Thymus (tissue), 11 donors: ENCODE data around the gene NFIB. TPM values are rescaled to one million over a fixed set of nuclear protein-coding genes. Genes with fewer than 3 reads are reported as not detected.

Experiments
- DNase-seq, 9 donors: peaks; one replicate each; pipeline ENCODE4 v3.0.0-alpha.2; 2013; ENCODE audit warnings: low spot score in 9 of 9, low read depth in 6 of 9, missing footprints in 1 of 9
- H3K27ac ChIP-seq, 2 donors: one replicate each; pipeline ENCODE4 v1.5.1; 2013; ENCODE audit warnings: control low read depth in 1 of 2, low read depth in 1 of 2, low read length in 1 of 2, mild to moderate bottlenecking in 1 of 2, moderate library complexity in 1 of 2
- H3K27me3 ChIP-seq, 2 donors: one replicate each; pipeline ENCODE4 v1.5.1; 2013; ENCODE audit warnings: low read length in 1 of 2; ENCODE audit not compliant: control insufficient read depth in 2 of 2, insufficient read depth in 1 of 2
- H3K36me3 ChIP-seq, 2 donors: one replicate each; pipeline ENCODE4 v1.5.1; 2013; ENCODE audit warnings: low read length in 1 of 2, mild to moderate bottlenecking in 1 of 2, moderate library complexity in 1 of 2; ENCODE audit not compliant: control insufficient read depth in 2 of 2, insufficient read depth in 2 of 2
- H3K4me1 ChIP-seq, 2 donors: one replicate each; pipeline ENCODE4 v1.5.1; 2013; ENCODE audit warnings: low read length in 2 of 2; ENCODE audit not compliant: control insufficient read depth in 2 of 2, insufficient read depth in 2 of 2
- H3K4me3 ChIP-seq, 2 donors: one replicate each; pipeline ENCODE4 v1.5.1; 2013; ENCODE audit warnings: low read length in 2 of 2, control low read depth in 1 of 2, mild to moderate bottlenecking in 1 of 2
- H3K9me3 ChIP-seq, 2 donors: one replicate each; pipeline ENCODE4 v1.5.1; 2013; ENCODE audit warnings: low read length in 1 of 2, mild to moderate bottlenecking in 1 of 2; ENCODE audit not compliant: control insufficient read depth in 2 of 2, insufficient read depth in 1 of 2
- WGBS: extraction: QIAGEN DNeasy Blood & Tissue Kit; methylation state at CpG from one replicate; pipeline ENCODE4 v1.1.7; 2013; 5-methylcytosine and 5-hydroxymethylcytosine counted together
- polyA plus RNA-seq: library from polyadenylated mRNA; stranded (reverse); fragments of 200-250 nt; gene quantifications from one replicate; pipeline ENCODE4 v1.2.3, GENCODE V29; 2013
- total RNA-seq: library from RNA; stranded (reverse); fragments of 120-200 nt; gene quantifications from one replicate; pipeline ENCODE4 v1.2.4, GENCODE V29; 2013
- donor health status: healthy.

The NFIB gene
- total and polyA plus RNA-seq, 2 donors: 10.3 to 12.4 TPM

DNA sequence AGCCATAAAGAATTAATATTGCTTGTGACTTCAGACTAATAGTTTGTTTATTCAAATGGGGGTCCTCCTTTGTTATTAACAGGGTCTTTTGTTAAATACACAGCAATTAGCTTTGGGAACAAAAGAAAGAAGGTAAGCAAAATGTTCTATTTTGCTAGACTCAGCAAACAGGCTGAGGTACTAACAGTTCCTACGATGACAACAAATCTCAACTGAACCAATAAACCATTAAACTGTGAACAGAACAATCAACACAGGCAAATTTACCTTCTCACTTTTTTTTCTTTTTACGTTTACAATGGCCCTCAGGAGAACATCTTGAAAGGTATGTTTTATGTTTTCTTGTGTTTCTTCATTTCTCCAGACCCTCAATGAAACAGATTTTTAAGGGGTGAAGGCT, 207.2 kb downstream of the NFIB start:
- Histone ChIP-seq H3K27ac (no peak overlapping the region), H3K27me3 (no peaks in the 10 kb centered on the region), H3K9me3 (no peaks in the 10 kb centered on the region), H3K4me1 (no peaks in the 10 kb centered on the region), H3K4me3 (no peak overlapping the region), H3K36me3 (no peaks in the 10 kb centered on the region)
- WGBS: 87% methylated on average over 2 of the region's 2 CpGs
- DNase-seq: no peak

DNA sequence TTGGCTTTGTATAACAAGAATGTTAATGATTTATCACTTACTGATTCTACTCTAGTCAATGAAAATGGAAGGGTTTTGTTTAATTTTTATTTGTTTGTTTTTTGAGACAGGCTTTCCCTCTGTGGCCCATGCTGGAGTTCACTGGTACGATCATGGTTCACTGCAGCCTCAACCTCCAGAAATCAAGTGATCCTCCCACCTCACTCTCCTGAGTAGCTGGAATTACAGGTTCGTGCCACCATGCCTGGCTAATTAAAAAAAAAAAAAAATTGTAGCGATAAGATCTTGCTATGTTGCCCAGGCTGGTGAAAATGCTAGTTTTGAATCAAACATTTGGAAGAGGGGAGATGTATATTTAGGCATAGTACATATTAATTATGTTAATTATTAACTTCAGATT, 209.4 kb downstream of the NFIB start:
- Histone ChIP-seq H3K36me3 (no peaks in the 10 kb centered on the region), H3K9me3 (no peaks in the 10 kb centered on the region), H3K27me3 (no peaks in the 10 kb centered on the region), H3K4me3 (no peak overlapping the region), H3K27ac (no peak overlapping the region), H3K4me1 (no peaks in the 10 kb centered on the region)
- WGBS: 95% methylated on average over 3 of the region's 3 CpGs
- no peak for DNase-seq

- no peak overlapping the region for H3K27ac ChIP-seq
- no peaks in the 10 kb centered on the region for H3K36me3 ChIP-seq
- 88% methylated on average over 3 of the region's 3 CpGs for WGBS
- DNase-seq: no peak
- no peaks in the 10 kb centered on the region for H3K4me1 ChIP-seq
- H3K27me3 ChIP-seq: no peaks in the 10 kb centered on the region
- H3K4me3 ChIP-seq: no peak overlapping the region
- no peaks in the 10 kb centered on the region for H3K9me3 ChIP-seq
These were observed 210.8 kb downstream of the NFIB start for GRCh38 chr9:14103115-14103514.

GRCh38 chr9:14099737-14100136, 214.2 kb downstream of the NFIB start:
- H3K27me3 ChIP-seq: no peaks in the 10 kb centered on the region
- WGBS: 96% methylated on average over 7 of the region's 7 CpGs
- no peaks in the 10 kb centered on the region for H3K36me3 ChIP-seq
- H3K4me1 ChIP-seq: no peaks in the 10 kb centered on the region
- DNase-seq: no peak
- H3K27ac ChIP-seq: no peak overlapping the region
- H3K4me3 ChIP-seq: no peak overlapping the region
- H3K9me3 ChIP-seq: no peaks in the 10 kb centered on the region

- no peak overlapping the region for H3K27ac ChIP-seq
- 94% methylated on average over 3 of the region's 3 CpGs for WGBS
- no peak overlapping the region for H3K4me3 ChIP-seq
- H3K36me3 ChIP-seq: no peaks in the 10 kb centered on the region
- DNase-seq: no peak
- H3K27me3 ChIP-seq: no peaks in the 10 kb centered on the region
- H3K9me3 ChIP-seq: no peaks in the 10 kb centered on the region
- no peaks in the 10 kb centered on the region for H3K4me1 ChIP-seq
These were observed 215.3 kb downstream of the NFIB start for GRCh38 chr9:14098486-14099180.

- H3K4me3 ChIP-seq: no peak overlapping the region
- H3K27ac ChIP-seq: no peak overlapping the region
- no peaks in the 10 kb centered on the region for H3K4me1 ChIP-seq
- DNase-seq: no peak
- H3K9me3 ChIP-seq: no peaks in the 10 kb centered on the region
- no peaks in the 10 kb centered on the region for H3K27me3 ChIP-seq
- no peaks in the 10 kb centered on the region for H3K36me3 ChIP-seq
- WGBS: 90% methylated on average over 6 of the region's 6 CpGs
These were observed 216.1 kb downstream of the NFIB start for GRCh38 chr9:14097666-14098415.

DNA sequence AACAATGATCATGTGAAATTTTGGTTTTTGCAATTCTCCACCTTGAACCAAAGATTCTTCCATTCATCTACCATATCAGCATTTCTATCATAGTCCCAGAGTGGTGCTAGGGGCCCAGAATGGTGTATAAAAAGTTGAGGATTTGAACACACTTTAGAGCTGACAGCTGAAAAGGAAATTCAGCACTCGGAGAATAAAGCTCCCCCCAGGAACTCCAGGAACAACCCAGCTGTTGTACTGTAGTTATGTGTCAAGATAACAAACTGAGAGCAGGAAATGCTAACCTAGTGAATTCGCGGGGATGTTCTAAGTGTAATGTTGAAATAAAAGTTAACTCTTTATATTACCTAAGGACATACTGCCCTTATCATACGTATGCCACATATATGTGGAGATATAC, 216.7 kb downstream of the NFIB start:
- Histone ChIP-seq H3K27ac (no peak overlapping the region), H3K36me3 (no peaks in the 10 kb centered on the region), H3K4me3 (no peak overlapping the region), H3K9me3 (no peaks in the 10 kb centered on the region), H3K27me3 (no peaks in the 10 kb centered on the region), H3K4me1 (no peaks in the 10 kb centered on the region)
- no peak for DNase-seq
- WGBS: 28% methylated on average over 4 of the region's 4 CpGs

DNA sequence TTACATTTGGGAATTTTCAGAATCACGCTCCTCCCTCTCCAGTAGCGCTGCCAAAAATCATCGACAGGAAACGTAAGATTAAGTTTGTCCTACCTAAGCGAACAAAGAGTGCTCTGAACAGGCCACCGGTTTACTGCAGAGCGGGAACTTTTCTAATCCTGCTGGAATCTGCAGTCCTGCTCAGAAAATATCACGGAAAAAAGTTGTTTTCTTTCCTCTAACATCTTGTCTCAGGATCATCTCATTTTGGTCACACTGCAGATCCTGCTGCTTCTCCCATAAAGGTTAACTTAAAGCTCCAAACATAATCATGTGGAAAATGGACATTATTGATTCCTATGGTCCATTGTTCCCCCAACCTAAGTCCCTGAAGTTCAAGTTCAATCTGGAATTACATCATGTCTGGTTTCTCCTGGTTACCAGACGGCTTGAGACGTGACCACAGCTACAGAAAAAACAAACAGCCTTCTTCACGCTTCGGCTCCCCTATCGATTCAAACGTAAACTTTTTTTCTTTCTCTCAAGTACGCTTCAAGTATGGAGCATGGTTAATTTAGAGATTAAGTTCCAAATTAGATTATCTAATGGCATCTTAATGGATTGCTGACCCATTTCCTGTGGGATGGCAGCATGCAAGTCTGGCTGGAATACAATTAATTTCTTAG, 217.6 kb downstream of the NFIB start:
- WGBS: 92% methylated on average over 15 of the region's 15 CpGs
- Histone ChIP-seq H3K36me3 (no peaks in the 10 kb centered on the region), H3K4me1 (no peaks in the 10 kb centered on the region), H3K4me3 (no peak overlapping the region), H3K27me3 (no peaks in the 10 kb centered on the region), H3K9me3 (no peaks in the 10 kb centered on the region), H3K27ac (no peak overlapping the region)
- DNase-seq: no peak

GRCh38 chr9:14095277-14095676, 218.7 kb downstream of the NFIB start:
- no peak overlapping the region for H3K4me3 ChIP-seq
- H3K4me1 ChIP-seq: no peaks in the 10 kb centered on the region
- no peaks in the 10 kb centered on the region for H3K27me3 ChIP-seq
- H3K27ac ChIP-seq: no peak overlapping the region
- no peaks in the 10 kb centered on the region for H3K9me3 ChIP-seq
- no peaks in the 10 kb centered on the region for H3K36me3 ChIP-seq
- DNase-seq: no peak
